ENCODE results near the gene POU6F1. TPM values are rescaled to one million over a fixed set of nuclear protein-coding genes. Genes with fewer than 3 reads are reported as not detected.

POU6F1 gene
- total and polyA plus RNA-seq, 2 of the 8 experiments (the other 6 are each of a cell fraction or from before 2014, with no cell fraction given) = 5.6 to 8.7 TPM

- H2BK15ac ChIP-seq (ENCODE audit: low read length) = no peak overlapping the region
- H4K5ac ChIP-seq (ENCODE audit: insufficient read length, low read depth, low read length) = no peak overlapping the region
- H4K20me1 ChIP-seq (replicated peaks in 1 of 2; ENCODE audit: control insufficient read depth in 1 of 2, insufficient read depth in 2 of 2, low read length in 2 of 2) = peaks cover 0 to 3% of the 10 kb centered on the region in 2 experiments
- no peak overlapping the region for H3K4me2 ChIP-seq (ENCODE audit: insufficient read depth in 1 of 2, low read depth in 2 of 2, low read length in 2 of 2)
- 81% methylated on average over 1 of the region's 1 CpG; no CpG with 5 or more reads in 1 of the 2 experiments for WGBS, 2 experiments (ENCODE audit: extremely low coverage in 1 of 2, insufficient coverage in 1 of 2, insufficient read length in 1 of 2, insufficient replicate concordance in 2 of 2, low coverage in 1 of 2, low lambda C conversion rate in 2 of 2, missing lambda C conversion rate in 1 of 2)
- no peaks in the 10 kb centered on the region; the same call in 1 of the 2 replicates for H3K79me1 ChIP-seq (ENCODE audit: low read depth, low read length)
- ChIA-PET CTCF (ENCODE audit: partially characterized antibody) (no interaction called here), POLR2A (ENCODE audit: partially characterized antibody) (no interaction called here)
- H3K23ac ChIP-seq (ENCODE audit: insufficient read length) = no peak overlapping the region
- no peak overlapping the region for H4K8ac ChIP-seq (ENCODE audit: extremely low read depth, insufficient read depth, low read length)
- no peak overlapping the region for H2BK12ac ChIP-seq (ENCODE audit: low read depth, low read length)
- H2BK20ac ChIP-seq (ENCODE audit: low read length) = no peak overlapping the region
- no peaks in the 10 kb centered on the region for H3K36me3 ChIP-seq (ENCODE audit: control insufficient read depth in 2 of 4, insufficient read depth in 4 of 4, low read length in 3 of 4)
- no peak overlapping the region for H3K56ac ChIP-seq (replicated peaks; ENCODE audit: insufficient read length, low read depth, low read length)
- TF ChIP-seq MAFK (IDR thresholded peaks at IDR 0.05; ENCODE audit: low read depth, low read length) (no peak), SP4 (IDR thresholded peaks at IDR 0.05; ENCODE audit: low read length) (no peak), HDAC2 (IDR thresholded peaks at IDR 0.05; ENCODE audit: borderline replicate concordance in 1 of 2, low read depth in 2 of 2, low read length in 2 of 2) (no peak), E2F6 (IDR thresholded peaks at IDR 0.05) (no peak), RAD21 (IDR thresholded peaks at IDR 0.05 in 1 of 2, conservative IDR thresholded peaks at IDR 0.05 in 1 of 2; ENCODE audit: low read depth in 2 of 2, low read length in 2 of 2) (no peak), KDM1A (IDR thresholded peaks at IDR 0.05; ENCODE audit: borderline replicate concordance, low read length) (no peak), PHF8 (conservative IDR thresholded peaks at IDR 0.05; ENCODE audit: low read depth, low read length) (no peak)
- H3K4ac ChIP-seq (replicated peaks; ENCODE audit: insufficient read length, low read depth, low read length) = no peak overlapping the region
- H3K9me3 ChIP-seq (ENCODE audit: insufficient read depth in 2 of 2, low read depth in 1 of 2, low read length in 1 of 2) = no peaks in the 10 kb centered on the region
- H2AK5ac ChIP-seq (ENCODE audit: low read depth, low read length) = no peak overlapping the region
- H2BK5ac ChIP-seq (ENCODE audit: low read depth, low read length) = no peak overlapping the region
- H3K27ac ChIP-seq (ENCODE audit: low read depth, low read length) = no peak overlapping the region
- H3K4me3 ChIP-seq (ENCODE audit: extremely low read depth in 1 of 4, insufficient read depth in 2 of 4, low read depth in 3 of 4, low read length in 4 of 4) = no peak overlapping the region
- H3K79me2 ChIP-seq (ENCODE audit: control insufficient read depth in 1 of 2, insufficient read depth in 2 of 2, low read length in 2 of 2) = peaks cover 0 to 68% of the 10 kb centered on the region in 2 experiments; a peak in 2 of 4 replicates
- no peak overlapping the region for H3K18ac ChIP-seq (ENCODE audit: extremely low read depth, low read length)
- H3K4me1 ChIP-seq (replicated peaks in 1 of 4; ENCODE audit: control insufficient read depth in 3 of 4, insufficient read depth in 4 of 4, low read length in 3 of 4) = no peaks in the 10 kb centered on the region
- H3K27me3 ChIP-seq (replicated peaks in 1 of 4; ENCODE audit: control insufficient read depth in 3 of 4, extremely low read depth in 1 of 4, insufficient read depth in 3 of 4, low read length in 3 of 4) = no peaks in the 10 kb centered on the region
- no peak overlapping the region for H3K14ac ChIP-seq (ENCODE audit: insufficient read length)
- H4K91ac ChIP-seq (replicated peaks; ENCODE audit: insufficient read length, low read length) = no peak overlapping the region
- DNase-seq (ENCODE audit: low read depth in 1 of 2, low spot score in 2 of 2) = no peak
- no peak for FAIRE-seq
- no peak overlapping the region for H2AFZ ChIP-seq (ENCODE audit: low read length)
- no peak overlapping the region for H3K9ac ChIP-seq (replicated peaks in 1 of 4; ENCODE audit: extremely low read depth in 1 of 4, low read depth in 3 of 4, low read length in 3 of 4)
- H3K23me2 ChIP-seq (ENCODE audit: low read depth, low read length) = no peaks in the 10 kb centered on the region; the same call in 1 of the 2 replicates
- H2BK120ac ChIP-seq (replicated peaks; ENCODE audit: low read depth, low read length) = no peak overlapping the region
Measured at GRCh38 chr12:51147309-51147708, 70.6 kb downstream of the POU6F1 start.

All from H1 (cell line).